GM19455 (cell line): ENCODE data around the gene MMP24.

ENCODE experiments used
- ATAC-seq: cut with Tn5 transposase; IDR thresholded peaks from one replicate; pipeline ENCODE4 v1.9.1; 2021; ENCODE audit not compliant: unreplicated experiment

The MMP24 gene

GRCh38 chr20:35291654-35292503 is 65.4 kb downstream of the MMP24 start, which contains the start of gene FAM83C:
Gene FAM83C, minus strand, starts transcription at chr20:35292425. Its CDS starts 121 bp downstream, at chr20:35292304.
- ATAC-seq = no peak

- no peak for ATAC-seq
These were observed 66.2 kb downstream of the MMP24 start for GRCh38 chr20:35292504-35293285.

DNA sequence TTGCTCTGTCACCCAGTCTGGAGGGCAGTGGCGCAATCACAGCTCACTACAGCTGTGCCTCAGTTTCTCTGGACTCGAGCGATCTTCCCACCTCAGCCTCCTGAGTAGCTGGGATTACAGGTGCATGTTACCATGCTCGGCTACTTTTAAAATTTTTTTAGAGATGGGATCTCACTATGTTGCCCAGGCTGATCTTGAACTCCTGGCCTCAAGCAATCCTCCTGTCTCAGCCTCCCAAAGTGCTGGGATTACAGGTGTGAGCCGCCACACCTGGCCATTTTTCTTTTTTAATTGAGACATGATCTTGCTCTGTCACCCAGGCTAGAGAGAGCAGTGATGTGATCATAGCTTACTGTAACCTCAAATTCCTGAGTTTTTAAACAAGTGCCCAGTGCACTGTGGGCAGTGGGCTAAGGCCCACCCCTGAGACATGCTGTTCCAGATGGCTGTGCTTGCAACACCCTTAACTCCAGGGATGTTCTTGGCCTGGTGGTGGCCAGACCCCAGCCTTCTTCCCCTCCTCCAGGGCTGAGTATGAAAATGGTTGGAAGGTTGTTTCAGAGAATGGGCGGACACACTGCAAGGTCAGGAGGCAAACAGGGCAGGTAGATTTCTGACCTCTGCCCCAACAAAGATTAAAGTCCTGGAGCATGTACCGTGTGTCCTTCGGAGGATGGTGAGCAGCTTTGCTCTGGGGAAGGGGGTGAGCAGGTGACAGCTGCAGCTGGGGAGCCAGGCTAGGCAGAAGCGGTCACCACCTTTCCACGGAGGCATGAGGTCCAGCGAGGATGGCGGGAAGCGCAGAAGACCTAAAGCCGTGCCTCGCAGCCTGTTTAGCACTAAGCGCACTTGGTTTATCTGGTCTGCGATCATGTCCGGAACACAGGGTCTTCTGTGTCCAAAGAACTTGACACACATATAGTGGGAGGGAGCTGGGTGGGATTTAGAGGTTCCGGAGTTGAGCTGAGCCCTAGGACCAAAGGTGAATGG is 67.1 kb downstream of the MMP24 start:
- ATAC-seq = no peak

DNA sequence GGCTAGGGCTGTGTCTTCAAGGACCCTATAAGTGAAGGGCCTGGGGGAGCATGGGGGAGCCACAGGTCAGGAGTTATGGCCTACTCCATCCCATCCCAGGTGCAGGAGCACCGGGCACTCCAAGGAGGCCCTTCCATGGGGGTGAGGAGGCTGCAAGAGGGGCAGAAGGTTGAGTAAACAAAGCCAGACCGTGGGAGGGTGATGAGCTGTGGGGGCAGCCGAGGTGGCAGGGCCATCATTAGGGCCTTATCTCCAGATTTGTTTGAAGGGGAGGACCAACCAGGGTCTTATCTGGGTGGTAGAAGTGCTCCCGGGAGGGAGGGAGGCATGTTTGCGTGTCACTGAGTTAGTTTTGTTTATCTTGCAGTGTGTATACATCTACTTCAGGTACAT is 67.8 kb downstream of the MMP24 start:
- no peak for ATAC-seq

DNA sequence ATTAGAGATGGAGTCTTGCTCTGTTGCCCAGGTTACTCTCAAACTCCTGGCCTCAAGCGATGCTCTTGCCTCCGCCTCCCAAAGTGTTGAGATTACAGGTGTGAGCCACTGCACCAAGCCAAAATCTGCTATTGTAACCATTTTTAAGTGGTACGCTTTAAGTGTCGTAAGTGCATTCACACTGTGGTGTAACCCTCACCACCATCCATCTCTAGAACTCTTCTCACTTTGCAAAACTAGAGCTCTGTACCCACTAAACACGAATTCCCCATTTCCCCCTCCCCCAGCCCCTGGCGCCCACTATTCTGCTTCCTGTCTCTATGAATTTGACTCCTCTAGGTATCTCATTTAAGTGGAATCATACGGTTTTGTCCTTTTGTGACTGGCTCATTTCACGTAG is 68.6 kb downstream of the MMP24 start:
- ATAC-seq = no peak

DNA sequence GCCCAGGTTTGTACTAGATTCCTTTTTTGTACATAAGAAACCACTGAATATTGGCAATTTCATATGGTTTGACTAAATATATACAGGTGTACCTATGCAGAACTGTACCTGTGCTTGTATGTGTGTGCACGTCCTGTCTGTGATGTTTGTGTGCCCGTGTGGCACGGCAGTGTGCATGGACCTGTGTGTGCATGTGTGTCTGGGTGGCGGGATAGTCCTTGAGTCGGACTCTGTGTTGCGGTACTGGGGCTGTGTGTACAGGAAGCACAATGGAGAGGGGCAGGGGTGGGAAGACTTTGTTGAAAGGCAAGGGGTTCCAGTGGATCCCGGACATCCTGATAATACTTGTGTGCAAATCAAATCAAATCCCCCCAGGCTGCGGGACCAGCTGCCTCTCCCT is 69.2 kb downstream of the MMP24 start:
- ATAC-seq = no peak

GRCh38 chr20:35296101-35296554 is 69.6 kb downstream of the MMP24 start:
- no peak for ATAC-seq

DNA sequence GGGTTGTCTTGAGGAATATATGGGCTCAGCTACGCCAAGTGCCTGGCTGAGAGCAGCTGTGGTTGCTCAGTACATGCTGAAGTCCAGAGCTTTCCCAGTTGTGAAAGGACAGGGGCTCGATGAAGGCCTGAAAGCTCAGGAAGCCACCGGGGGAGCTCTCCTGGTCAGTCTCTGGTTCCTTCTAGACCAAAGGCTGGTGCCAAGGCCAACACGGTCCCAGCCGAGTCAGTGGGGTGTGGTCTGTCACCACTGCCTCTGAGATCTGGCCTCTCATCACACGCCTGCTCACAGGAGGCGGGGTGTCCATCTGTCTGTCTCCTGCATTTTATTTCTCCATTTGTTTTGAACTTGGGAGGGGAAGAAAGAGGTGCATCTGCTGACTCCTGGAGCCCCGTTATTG is 70.7 kb downstream of the MMP24 start:
- ATAC-seq = no peak

DNA sequence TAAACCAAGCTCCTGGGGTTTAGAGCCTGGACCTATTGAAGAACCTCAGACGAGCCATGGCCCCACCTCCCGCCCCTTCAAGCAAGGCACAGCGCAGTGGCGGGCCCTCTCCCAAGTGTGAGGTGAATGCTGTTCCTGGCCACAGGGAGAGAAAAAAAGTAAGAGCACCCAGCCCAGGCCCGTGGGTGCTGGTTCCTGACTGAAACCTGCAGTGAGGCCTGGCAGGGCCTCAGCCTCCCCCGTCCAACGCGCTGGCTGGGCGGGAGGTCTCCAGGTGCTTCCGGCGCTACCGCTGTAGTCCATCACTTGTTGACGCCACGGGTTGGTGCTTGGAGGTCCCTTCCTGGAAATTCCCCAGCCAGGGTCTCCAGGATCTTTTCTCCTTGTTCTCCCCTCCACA is 71.2 kb downstream of the MMP24 start:
- ATAC-seq = no peak

DNA sequence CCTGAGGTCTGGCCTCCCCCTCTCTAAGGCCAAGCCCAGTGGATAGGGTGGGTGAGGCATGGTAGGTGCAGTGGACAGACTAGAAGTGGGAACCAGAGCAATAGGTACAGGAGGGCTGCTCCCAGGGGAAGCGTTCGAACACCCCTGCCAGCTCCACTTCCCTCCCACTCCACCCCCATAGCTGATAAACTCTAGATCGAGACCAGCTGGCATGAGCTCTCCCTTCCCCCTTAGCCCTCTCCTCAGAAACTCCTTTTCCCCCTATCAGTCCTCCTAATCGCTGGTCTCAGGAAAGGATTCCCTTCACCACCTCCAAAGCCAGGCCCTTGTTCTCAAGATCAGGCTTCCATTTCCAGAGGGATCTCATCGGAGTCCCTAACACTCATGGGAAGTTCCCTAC is 71.8 kb downstream of the MMP24 start:
- ATAC-seq = no peak

GRCh38 chr20:35299780-35300179 is 73.3 kb downstream of the MMP24 start:
- ATAC-seq = no peak

- no peak for ATAC-seq
These were observed 74.2 kb downstream of the MMP24 start for GRCh38 chr20:35300469-35301262.

DNA sequence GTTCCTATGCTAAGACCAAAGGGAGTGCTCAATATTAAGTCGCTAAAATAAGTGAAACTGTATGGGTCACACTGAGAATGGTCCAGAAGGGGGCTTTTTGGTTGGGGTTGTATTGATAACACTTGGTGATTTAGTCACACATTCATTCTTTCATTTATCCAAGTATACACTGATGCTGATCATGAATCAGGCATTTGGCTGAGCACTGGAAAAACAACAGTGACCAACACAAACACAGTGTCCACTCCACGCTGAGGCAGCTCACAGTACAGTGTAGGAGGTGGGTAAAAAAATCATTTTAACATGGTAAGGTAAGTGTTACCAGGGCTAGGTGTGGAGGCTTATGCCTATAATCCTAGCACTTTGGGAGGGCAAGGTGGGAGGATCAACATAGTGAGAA is 74.9 kb downstream of the MMP24 start:
- no peak for ATAC-seq

- no peak for ATAC-seq
These were observed 76.2 kb downstream of the MMP24 start for GRCh38 chr20:35302421-35303335.

DNA sequence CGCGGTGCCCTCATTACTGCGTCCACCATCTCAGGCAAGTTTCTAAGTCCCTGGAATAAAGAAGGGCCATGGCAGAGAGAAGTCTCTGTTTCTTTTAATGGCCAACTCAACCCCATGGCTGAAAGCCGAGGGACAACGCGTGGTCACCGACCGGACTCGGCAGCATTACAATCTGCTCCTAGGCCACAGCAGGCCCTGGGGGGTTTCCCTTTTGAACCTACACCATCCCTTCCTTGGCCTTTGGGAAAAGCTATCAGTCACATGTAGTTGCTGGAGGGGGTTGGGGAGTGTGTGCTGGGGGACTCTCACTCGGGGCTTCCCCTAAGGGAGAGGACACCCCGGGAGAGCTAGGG is 76.9 kb downstream of the MMP24 start:
- ATAC-seq = no peak

DNA sequence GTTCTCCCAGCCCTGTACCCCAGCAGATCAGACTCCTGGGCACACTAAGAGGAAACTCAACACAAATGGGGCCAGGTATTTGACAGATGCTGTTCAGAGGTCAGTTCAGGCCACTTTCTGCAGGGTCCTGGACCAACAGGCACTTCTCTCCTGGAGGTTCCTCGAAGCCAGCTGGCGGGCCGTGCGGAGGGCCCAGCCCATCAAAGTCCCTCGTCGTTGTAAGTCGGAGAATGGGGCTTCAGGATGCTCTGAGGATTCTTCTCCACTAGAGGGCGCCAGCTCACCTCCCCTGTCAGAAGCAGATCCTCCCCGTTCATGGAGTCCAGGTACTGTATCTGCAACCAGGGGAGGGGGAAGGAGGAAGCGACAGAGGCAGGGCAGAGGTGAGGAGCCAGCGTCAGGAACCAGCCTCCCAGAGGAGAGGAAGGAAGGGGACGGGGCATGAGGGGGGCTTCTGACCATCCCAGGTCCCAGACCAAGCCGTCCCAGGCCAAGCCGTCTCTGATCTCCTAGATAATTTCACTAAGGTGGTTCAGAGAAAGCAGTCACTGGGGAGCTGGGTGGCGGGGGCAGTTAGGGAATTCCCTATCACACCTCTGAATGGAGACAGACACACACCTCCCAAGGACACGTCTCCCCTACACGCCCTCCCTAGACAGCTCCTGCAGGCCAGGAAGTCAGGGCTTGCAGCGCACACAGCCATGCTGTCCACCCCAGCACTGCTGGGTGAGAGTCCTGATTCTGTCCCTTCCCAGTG is 77.4 kb downstream of the MMP24 start:
- no peak for ATAC-seq

DNA sequence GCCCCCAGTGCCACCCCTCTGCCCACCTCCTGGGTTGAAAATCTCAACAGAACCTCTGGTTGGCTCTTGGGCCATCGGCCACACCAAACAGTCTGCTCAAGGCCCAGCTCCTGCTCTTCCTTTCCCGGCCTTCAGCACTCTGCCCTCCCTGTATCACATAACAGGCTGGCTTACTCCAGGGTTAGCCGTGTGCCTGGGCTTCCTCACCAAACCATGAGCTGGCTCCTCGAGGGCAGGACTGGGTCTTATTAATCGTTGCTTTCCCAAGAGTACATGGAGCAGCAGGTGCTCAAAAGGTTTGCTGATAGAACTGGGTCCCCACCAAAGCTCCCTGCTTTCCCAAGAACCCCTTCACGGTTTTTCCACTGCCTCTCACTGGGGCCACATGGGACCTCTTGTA is 78.5 kb downstream of the MMP24 start:
- no peak for ATAC-seq
